DLD1 (cell line): ENCODE measurements around the gene THY1.
"Not testable (repeated sequence)": the region's sequence is repeated elsewhere in the genome, so short reads cannot be mapped to it uniquely, and the experiment has no call there.

Experiments used
- in situ Hi-C: cut with HindIII; loops from 2 replicates; pipeline ENCODE4 v1.10.0; 2017; ENCODE audit warnings: low sequenced_read_pairs

The THY1 gene

DNA sequence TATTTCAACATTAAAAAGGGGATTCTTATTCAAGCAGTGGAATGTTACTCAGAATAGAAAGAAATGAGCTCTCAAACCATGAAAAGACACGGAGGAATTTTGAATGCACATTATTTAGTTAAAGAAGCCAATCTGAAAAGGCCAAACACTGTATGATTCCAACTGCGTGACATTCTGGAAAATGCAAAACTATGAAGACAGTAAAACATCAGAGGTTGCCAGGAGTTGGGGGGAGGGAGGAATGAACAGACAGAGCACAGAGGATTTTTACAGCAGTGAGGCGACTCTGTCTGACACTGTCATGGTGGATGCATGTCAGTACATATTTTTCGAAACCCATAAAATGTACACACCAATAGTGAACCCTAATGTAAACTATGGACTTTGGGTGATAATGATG, 22.9 kb upstream of the THY1 start:
- in situ Hi-C loops = no loop called here

DNA sequence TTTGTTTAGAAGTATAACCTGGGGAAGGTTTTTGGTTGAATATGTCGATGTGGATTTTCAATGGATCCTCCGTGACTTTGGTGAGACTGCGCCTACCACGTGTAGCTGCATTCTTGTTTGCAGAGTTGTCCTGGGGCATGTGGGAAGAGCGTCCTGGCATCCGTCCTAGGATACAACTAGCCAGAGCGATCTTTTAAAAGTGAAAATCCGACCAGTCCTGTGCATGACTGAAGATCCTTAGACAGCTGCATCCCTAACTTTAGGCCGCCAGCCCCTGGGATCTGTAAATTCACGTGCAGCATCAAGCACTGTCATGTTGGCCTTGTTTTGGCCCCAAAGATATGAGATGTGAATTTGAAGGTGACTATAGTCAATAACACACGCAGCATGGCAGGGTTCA, 22.4 kb upstream of the THY1 start:
- in situ Hi-C loops = no loop called here

DNA sequence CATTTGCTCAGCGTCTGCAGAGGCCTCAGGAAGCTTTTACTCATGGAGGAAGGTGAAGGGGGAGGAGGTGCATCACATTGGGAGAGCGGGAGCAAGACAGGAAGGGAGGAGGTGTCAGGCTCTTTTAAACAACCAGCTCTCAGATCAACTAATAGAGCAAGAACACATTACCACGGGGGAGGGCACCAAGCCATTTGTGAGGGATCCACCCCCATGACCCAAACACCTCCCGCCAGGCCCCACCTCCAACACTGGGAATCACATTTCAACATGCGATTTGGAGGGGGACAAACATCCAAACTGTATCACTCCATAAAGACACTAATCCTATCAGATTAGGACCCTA, 18.9 kb upstream of the THY1 start:
- in situ Hi-C loops = no loop called here

DNA sequence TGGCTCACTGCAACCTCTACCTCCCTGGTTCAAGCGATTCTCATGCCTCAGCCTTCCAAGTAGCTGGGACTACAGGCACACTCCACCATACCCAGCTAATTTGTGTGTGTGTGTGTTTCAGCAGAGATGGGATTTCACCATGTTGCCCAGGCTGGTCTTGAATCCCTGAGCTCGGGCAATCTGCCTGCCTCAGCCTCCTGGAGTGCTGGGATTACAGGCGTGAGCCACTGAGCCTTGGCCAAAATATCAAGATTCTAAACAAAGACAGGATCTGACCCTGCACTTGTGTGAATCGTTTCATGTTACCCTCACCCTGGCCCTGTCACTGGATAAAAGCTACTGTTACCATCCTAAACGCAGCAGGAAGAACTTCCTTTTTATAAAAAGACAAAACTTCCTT, 15.6 kb upstream of the THY1 start:
- in situ Hi-C loops = no loop called here

DNA sequence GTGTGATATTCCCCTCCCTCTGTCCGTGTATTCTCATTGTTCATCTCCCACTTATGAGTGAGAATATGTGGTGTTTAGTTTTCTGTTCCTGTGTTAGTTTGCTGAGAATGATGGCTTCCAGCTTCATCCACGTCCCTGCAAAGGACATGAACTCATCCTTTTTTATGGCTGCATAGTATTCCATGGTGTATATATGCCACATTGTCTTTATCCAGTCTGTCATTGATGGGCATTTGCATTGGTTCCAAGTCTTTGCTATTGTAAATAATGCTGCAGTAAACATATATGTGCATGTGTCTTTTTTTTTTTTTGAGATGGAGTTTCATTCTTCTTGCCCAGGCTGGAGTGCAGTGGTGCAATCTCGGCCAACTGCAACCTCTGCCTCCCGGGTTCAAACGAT, 14.5 kb upstream of the THY1 start:
- in situ Hi-C loops = not testable (repeated sequence)

DNA sequence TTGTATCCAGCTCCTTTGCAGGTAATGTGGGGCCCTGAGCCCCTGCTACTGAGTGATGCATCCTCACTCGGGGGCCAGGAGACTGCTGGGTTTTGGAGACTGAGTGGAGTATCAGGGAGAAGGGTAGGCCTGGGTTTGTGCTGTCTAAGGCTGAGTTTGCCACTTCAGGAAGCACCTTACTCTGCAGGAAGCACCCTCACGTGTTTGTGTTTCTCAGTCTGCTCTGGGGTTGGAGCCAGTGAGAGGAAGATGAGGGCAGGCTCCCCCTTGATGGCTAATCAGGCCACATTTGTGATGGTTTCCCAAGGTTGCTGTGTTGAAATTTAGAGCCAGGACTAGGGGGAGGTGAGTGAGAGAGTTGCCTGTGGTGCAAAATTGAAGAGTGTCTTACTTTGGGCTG, 13.7 kb upstream of the THY1 start:
- in situ Hi-C loops = no loop called here

DNA sequence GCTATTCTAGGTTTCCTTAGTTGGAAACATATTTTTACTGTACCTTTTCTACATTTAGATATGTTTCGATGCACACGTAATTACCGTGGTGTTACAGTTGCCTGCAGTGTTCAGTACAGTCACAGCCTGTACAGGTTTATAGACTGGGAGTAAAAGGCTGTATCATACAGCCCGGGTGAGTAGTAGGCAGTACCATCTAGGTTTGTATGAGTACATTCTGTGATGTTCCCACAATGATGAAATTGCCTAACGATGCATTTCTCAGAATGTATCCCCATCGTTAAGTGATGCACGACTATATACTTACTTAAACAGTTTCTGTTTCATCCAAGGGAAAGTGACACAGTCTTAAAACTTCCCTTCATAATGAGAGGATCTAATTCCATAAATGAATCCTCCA, 13.1 kb upstream of the THY1 start:
- in situ Hi-C loops = no loop called here

DNA sequence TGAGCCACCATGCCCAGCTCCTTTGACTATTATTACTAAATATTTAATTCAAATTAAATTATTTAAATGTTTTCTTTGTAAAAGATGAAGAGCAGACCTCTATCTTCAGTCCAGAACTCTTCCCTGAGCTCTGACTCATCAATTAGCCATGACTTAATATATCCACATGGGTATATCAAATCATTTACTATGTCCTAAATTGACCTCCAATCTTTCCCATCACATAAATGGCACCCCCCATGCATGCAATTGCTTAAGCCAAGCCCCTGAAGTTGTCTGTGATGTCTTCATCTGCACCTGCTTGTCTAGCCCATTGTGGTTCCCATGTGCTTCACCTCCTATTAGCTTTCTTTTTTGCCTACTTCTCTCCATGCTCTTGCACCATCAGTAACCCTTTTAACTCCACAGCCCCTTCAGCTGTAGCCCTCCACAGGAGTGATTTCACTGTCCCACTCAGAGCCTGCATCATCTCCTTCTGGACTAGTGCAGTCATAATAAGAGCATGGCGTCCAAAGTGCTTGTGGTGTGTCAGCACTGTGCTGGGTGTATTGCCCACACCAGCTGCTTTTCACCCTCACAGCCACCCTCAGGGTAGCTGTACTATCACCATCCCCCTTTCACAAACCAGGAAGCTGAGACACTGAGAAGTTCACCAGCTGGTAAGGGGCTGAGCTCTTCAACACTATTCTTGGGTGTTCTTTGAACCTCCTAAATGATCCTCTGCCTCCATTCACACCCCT, 11.8 kb upstream of the THY1 start:
- in situ Hi-C loops = no loop called here

DNA sequence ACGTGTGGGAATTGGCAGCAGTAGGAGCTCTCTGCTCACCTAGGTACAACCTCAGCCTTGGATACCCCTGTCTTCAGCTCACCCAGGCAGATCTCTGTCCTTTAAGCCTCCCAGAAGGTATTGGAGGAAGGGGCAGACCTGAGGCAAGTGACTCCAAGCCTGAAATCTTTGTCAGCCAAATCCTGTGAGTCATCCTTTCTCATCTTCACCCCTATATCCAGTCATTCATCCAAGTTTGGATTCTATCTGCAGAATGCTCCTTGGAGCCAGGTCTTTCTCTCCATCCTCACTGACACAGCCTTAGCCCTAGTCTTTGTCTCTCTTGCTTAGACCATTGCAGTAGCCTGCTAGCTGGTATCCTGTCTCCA, 10.4 kb upstream of the THY1 start:
- in situ Hi-C loops = no loop called here

DNA sequence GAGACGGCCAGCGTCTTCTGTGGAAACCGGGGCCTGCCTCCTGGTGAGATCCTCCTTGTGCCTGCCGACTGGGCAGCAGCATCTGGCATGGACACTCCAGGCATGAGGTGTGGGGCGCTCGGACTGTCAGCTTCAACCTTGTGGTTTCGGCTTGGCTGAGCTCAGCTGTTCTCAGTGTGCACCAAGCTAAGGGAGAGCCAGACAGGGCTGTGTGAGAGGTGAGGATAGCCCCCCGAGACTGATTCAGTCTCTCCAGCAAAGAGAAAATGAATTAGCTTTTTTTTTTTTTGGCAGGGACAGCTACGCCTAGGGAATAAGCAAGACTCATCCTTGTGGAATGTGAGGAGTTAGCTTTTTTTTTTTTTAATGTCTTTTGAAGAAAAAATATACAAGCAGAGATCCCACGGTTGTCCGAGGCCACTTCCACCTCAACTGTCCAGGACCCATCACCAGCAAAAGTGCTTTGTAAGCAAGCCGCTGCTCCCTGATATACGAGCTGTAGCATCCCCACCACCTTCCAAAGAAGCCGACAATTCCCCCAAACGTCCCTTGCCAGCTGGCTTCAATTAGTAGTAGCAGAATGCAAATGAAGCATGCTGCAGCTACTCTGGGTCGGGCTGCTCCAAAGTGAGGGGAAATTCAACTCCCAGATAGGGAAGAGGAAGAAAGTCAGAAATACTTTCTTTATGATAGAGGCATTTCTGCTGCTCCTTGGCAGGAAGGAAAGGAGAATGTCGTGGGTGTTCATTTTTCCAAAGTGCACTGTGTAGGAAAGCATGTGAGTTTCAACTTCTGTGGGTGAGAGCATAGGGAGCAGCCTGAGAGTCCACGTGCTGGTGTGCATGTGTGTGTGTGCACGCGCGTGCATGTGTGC, 9.7 kb upstream of the THY1 start:
- in situ Hi-C loops = no loop called here

DNA sequence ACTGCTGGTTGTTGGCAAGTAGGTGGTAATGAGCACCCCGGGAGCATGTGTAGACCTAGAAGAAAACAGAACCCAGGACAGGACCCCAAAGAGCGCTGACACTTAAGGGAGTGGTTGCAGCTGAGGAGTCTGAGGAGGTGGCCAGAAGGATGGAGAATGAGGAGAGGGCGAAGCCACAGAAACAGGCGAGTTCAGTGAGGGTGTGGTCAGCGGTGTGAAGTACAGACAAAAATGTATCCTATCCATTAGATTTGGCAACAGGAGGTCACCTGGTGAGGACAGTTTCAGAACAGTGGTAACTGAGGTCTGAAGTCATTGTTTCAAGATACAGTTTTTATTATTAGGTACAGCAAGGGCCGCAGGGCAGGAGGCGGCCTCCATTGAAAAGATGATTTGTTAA, 8.6 kb upstream of the THY1 start:
- in situ Hi-C loops = no loop called here

DNA sequence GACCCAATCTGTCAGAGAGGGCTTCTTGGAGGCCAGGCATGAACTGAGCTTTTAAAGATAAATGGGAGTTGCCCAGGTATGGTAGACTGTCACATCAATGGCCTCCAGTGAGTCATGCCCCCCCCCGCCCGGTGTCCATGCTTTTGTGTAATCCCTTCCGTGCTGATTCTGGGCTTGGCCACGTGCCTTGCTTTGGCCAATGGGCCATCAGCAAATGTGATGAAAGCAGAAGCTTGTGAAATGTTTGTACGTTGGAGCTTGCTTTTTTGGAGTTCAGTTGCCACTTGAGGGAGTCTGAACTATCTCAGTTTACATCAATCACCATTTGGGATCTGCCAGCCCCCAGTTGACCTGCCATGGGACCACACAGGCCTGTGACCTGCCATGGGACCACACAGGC, 4.3 kb upstream of the THY1 start:
- in situ Hi-C loops = no loop called here

DNA sequence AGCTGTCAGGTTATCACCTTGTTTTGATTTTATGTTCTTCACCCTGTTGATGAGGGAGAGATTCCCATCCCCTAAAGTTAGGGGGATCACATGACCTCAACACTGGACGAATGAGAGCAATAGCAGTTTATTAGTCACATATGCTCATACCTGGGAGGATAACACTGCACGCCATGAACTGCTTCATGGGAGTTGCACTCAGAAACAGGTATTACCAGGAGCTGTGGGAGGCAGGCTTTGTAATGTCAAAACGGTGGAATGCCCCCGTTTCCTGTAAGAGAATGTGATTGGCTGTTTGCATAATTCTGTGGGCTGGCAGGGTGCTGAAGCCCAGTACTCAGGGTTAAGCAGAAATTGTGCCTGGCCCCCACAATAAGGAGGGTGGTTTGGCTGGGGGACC, 3.2 kb upstream of the THY1 start:
- in situ Hi-C loops = no loop called here

DNA sequence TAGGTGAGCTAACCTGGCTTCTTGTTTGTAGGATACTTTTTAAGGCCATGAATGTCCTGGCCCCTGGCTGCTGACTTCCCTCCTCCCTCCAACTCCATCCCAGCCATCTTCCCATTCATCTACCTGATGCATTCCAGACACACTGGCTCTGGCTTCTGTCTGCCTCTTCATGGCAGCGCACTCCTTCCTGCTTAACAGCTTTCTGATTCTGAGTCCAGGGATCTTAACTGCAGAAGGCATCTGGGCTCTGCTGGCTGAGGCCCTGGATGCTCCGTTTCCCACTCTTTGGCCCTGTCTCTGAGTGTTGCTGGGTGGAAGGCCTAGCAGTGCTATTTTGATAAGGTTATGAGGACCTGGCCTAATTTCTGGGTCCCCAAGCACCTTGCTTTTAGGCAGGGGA, 1.8 kb upstream of the THY1 start:
- in situ Hi-C loops = no loop called here

DNA sequence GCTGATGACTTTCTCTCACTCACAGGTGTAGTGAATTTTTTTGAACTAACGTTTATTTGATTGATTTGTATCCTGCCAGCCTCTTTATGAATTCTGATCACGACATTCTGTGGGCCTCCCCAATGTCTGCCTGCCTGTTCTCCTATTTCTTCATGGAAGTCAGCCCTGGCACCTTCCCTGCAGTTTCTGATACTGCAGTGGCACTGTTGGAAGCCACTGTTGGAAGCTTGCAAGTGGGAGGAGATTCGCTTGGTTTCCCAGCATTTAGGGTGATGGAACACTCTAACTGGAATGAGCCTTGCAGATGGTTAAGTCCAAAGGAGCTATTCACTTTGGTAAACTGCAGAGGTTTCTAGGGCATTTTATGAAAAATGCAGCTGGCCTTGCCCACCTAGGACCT, 1.3 kb upstream of the THY1 start:
- in situ Hi-C loops = no loop called here

DNA sequence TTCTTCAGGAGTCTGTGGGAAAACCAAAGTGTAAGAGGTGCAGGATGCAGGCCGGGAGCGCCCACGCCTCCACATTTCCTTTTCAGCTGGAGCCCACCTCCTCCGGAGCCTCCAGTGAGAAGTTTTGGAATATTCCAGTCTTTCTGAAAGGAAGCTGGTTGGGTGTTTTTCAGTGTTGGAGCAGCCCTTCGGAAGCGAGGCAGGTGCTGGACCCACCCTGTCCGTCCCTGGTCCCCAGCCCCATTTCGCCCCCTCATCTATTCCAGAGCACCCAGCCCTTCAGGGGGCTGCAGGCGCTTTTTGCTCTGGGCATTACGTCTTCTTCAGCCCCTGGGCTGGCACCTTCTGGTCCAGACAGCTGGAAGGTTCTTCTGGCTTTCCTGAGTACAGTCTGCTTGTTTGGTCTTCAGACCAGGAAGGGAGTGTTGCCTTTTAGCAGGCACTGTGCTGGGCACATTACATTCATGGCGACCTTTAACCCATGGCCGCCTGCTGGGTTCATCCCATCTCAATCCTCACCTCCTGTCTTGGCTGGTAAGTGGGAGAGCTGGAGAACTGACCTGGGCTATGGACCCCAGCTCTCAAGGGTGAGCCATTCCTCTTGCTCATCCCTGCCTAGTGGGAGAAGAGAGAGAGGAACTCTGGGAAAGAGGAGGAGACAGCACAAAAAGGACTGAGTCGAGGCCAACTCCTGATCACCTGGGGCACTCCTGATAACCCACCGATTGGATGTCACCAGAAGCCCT, 710 bp upstream of the THY1 start:
- in situ Hi-C loops = no loop called here

DNA sequence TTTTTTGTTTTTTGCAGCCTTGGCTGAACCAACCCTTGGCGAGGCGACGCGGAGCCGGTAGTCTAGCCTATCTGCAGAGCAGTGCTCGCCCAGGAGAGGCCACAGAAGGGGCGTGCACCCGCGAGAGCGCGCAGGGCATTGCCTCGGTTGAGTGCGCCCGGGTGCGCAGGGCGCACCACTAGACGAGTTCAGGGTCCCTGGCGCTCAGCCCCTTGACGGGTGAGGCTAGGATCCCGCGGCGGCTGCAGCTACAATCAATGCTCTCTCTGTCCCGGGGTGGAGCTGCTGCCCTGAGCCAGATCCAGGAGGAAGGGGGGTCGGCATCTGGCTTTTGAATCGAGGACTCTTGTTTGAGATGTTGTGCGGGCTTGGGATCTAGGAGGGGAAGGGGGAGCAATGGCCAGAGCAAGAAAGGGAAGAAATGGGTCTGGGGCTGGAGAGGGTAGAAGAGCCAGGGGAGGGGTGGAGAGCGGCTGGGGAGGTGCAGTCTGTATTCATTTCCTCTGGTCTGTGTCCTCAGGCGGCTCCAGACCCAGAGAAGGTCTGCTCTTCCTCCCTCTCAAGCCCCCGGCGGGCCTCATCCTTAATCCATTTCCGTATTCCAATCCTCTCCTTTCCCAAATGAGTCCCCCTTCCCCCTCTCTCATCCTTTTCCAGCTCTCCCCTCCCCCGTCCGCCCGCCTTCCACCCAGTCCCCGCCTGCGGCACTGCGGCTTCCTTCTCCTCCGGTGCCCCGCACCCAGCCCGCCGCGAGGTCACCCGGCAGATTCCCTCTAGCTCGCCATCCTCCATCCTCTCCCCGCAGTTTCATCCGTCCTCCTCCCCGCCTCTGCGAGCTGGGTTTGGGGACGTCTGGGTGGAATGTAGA, 797 bp downstream of the THY1 start:
- in situ Hi-C loops = no loop called here

DNA sequence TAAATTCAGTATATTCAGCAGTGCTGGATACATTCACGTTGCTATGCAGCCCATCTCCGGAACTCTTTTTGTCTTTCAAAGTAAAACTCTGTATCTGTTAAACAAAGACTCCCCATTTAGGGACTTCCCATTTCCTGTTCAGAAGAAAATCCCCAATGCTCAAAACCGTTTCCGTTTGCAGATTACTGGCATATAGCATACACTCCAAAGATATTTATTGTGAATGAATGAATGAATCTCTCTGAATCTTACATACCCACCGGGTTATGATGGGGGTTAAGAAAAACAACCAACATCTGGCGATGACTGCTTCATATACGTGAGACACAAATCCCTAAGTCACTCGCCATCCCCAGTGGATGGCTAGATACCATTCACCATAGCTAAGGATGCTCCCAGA, 1.6 kb downstream of the THY1 start:
- in situ Hi-C loops = no loop called here

DNA sequence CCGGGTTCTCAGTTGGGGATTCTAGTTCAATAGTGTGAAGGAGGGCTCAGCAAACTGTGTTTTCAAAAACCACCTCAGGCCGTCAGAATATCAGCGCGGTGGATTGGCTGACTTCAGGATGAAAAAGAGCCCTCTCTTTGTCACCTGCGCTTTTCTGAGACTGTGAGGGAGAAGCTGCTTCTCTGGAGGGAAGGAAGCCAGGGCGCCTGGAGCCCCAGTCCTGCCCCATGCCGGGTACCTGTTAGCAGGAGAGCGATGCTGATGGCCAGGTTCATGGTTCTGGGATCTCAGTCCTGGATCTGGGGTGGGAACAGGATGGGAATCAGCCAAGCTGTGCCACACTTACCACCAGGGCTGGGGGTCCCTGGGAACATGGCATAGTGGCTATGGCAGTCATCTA, 2.3 kb downstream of the THY1 start:
- in situ Hi-C loops = no loop called here

DNA sequence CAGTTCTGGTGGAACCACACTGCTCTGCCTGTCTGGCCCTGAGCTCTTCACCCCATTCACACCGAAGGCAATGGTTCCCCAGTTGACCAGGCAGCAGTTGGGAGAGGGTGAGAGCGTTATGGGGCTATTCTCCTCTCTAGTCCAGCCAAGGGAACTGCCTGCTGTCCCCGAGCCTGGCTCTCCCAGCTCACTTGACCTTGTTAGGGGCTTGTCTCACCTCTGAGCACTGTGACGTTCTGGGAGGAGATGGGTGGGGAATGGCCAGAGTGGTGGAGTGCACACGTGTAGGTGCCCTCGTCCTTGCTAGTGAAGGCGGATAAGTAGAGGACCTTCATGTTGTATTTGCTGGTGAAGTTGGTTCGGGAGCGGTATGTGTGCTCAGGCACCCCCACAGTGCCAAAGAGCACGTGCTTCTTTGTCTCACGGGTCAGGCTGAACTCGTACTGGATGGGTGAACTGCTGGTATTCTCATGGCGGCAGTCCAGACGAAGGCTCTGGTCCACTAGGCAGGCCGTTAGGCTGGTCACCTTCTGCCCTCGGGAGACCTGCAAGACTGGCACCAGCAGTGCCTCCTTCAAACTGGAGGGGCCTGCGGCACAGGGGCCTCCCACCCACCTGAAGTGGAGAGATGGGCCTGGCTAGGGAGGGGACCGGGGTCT, 3.0 kb downstream of the THY1 start:
- in situ Hi-C loops = no loop called here

DNA sequence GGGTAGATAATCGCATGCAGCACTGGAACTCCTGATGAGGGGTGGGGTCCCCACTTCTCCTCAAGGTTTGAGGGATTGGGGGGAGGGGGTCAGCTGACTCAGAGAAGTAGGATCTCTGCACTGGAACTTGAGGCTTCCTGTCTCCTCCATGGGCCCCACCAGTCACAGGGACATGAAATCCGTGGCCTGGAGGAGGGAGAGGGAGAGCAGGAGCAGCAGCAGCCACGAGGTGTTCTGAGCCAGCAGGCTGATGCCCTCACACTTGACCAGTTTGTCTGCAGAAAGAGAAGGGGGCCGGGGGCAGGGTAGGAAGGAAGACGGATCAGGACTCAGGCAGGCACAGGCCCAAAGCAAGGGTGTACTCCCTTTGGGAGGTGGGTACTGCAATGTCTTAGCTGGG, 3.7 kb downstream of the THY1 start:
- in situ Hi-C loops = no loop called here
